HG03095 (cell line): ENCODE results near the gene TPPP3.

ENCODE experiments used
- ATAC-seq: cut with Tn5 transposase; IDR thresholded peaks from one replicate; pipeline ENCODE4 v1.9.1; 2021; ENCODE audit warnings: moderate library complexity; ENCODE audit not compliant: unreplicated experiment

Gene TPPP3

DNA sequence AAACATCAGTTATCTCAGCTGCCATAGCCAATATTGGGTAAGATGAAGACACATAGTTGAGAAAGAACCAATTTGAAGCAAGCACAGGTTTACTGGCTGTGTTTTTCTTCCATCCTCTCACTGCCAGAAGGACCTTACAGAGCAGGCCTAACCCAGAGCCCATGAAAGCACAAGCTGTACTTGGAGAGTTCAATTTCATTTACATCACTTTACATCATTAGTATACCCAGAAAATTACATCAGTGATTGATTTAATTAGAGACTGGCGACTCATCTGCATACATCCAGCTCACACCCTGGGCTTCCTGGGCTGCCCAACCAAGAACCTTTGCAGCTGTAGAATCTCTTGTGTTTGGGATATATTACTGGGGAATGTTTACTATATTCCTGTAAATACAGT lies 43.0 kb downstream of the TPPP3 start:
- ATAC-seq, result no peak

DNA sequence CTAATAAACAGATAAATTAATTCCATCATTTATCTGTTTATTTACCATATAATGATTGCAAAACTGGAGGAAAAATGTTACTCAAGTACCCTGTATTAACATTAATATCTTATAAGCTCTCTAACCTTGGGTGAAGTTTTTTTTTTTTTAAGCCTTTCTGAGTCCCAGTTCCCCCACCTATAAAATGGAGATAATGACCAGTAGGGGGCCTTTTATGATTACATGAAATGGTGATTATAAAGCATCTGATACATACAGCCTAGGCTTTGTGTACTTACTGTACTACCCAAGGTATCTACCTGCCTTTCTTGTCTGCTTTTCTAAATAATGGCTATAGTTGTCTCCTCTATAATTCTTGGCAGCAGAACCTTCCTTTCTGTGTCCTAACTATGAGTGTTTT lies 44.1 kb downstream of the TPPP3 start:
- no peak for ATAC-seq

DNA sequence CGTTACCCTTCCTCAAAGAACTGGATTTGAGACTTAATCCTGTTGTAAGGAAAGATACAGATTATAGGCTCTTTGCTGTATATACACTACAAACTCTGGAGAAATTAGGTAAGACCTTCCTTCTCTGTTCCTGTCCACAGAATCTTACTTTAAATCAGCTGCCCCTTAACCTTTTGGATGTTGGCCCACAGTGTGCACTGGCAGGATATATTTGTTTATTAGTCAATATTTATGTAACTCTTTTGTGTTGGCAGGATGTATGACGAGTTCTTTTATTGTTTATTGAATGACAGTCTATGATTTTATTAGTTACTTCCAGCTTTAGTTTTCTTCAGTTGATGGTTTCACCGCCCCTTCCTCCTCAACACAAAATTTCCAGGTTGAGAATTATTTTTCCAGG lies 47.0 kb downstream of the TPPP3 start:
- no peak for ATAC-seq

DNA sequence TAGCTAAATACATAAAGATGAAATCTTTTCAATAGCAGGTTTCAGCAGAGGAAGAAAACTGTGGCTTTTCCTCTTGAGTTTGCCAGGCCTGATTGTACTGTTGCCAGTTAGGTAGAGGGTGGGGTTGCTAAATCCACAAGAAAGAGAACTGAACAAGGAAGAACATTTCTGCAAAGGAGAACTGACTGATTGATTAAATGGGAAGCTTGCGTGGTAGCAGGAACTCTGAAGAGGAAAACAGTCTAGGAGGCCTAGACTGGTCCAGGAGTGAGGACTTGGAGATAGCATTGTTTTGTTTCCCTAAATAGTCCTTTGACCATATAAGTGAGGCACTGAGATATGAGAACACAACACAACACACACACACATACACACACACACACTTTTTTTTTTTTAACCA lies 47.9 kb downstream of the TPPP3 start:
- ATAC-seq, result no peak

DNA sequence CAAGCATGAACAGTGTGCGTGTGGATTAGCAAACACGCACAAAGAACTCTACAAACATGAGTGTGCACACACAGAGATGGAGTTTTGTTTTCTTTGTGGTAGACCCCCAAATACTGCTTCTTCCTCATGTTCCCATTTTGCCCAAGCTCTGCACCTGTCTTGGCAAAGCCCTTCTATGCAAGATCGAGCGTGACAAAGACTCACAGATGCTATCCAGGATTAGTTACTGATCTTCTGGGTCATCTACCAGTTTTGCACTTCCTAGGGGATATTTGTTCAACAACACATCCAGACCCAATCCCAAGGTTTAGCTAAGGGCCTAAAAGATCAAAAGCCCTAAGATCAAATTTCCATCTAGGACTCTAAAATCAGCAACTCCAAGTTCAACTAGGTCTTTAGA lies 50.7 kb downstream of the TPPP3 start:
- no peak for ATAC-seq

DNA sequence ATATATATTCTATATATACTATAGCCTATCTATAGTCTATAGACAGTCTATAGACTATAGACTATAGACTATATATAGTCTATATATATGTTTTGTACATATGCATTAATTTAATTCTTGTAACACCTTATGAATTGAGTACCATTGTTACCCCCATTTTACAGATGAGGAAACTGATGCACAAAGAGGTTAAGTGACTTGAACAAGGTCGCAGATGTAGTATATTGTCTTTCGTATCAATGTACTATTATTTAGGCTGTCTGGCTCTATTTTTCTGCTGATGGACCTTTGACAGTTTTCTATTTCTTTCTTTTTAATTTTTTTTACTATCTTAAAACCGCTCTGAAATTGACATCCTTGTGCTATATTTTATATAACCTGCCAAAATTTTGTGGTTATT lies 52.0 kb downstream of the TPPP3 start:
- ATAC-seq, result no peak
